Neural cell (in vitro differentiated cells): ENCODE measurements around the gene TRMT44. TPM values are rescaled to one million over a fixed set of nuclear protein-coding genes. Genes with fewer than 3 reads are reported as not detected.

Experiments used
- H2AFZ ChIP-seq: fragments of 200-600, 300-800 bp; sonication (generic), shearing (Covaris generic); 2 replicates; pipeline ENCODE4 v1.6.0; 2014; ENCODE audit warnings: low read depth, mild to moderate bottlenecking, antibody characterized with exemption, low read length, moderate library complexity
- H3F3A ChIP-seq: fragments of 200-600 bp; shearing (Covaris generic); 2 replicates; pipeline ENCODE4 v1.6.1; 2016; ENCODE audit warnings: mild to moderate bottlenecking, moderate library complexity, mixed read lengths, antibody characterized with exemption, low read length; ENCODE audit not compliant: insufficient read depth, poor library complexity, severe bottlenecking
- H3K27ac ChIP-seq: fragments of 200-600, 300-800 bp; sonication (generic), shearing (Covaris generic); 2 replicates; pipeline ENCODE4 v1.5.1; 2014; ENCODE audit warnings: mild to moderate bottlenecking, low read length, moderate library complexity
- H3K27me3 ChIP-seq: fragments of 300-800, 200-600 bp; sonication (generic), shearing (Covaris generic); 2 replicates; pipeline ENCODE4 v1.6.0; 2014; ENCODE audit warnings: mild to moderate bottlenecking, low read depth, low read length, moderate library complexity; ENCODE audit not compliant: insufficient read depth
- H3K36me3 ChIP-seq: fragments of 300-800, 200-600 bp; sonication (generic), shearing (Covaris generic); 2 replicates; pipeline ENCODE4 v1.5.1; 2014; ENCODE audit warnings: mild to moderate bottlenecking, antibody characterized with exemption, low read length, moderate library complexity; ENCODE audit not compliant: insufficient read depth
- H3K4me2 ChIP-seq: fragments of 300-800, 200-600 bp; sonication (generic), shearing (Covaris generic); 2 replicates; pipeline ENCODE4 v1.6.0; 2014; ENCODE audit warnings: mild to moderate bottlenecking, low read length
- H3K4me3 ChIP-seq: fragments of 300-800, 200-600 bp; sonication (generic), shearing (Covaris generic); 2 replicates; pipeline ENCODE4 v1.5.1; 2014; ENCODE audit warnings: mild to moderate bottlenecking, low read length, moderate library complexity
- H3K79me2 ChIP-seq: fragments of 200-600 bp; shearing (Covaris generic); replicated peaks from 2 replicates; pipeline ENCODE4 v1.6.0; 2014; ENCODE audit warnings: mild to moderate bottlenecking, low read length, moderate library complexity; ENCODE audit not compliant: insufficient read depth
- H3K9ac ChIP-seq: fragments of 300-800, 200-600 bp; sonication (generic), shearing (Covaris generic); 2 replicates; pipeline ENCODE4 v1.6.1; 2016; ENCODE audit warnings: mild to moderate bottlenecking, low read length, mixed read lengths
- H3K9me2 ChIP-seq: fragments of 200-600 bp; shearing (Covaris generic); 2 replicates; pipeline ENCODE4 v1.6.1; 2016; ENCODE audit warnings: mild to moderate bottlenecking, low read length, mixed read lengths; ENCODE audit not compliant: insufficient read depth
- H3K9me3 ChIP-seq: fragments of 200-600, 300-800 bp; sonication (generic), shearing (Covaris generic); 2 replicates; pipeline ENCODE4 v1.6.1; 2016; ENCODE audit warnings: mild to moderate bottlenecking, mixed run types, low read length, moderate library complexity, mixed read lengths
- H4K20me1 ChIP-seq: fragments of 200-600 bp; shearing (Covaris generic); 2 replicates; pipeline ENCODE4 v1.6.1; 2016; ENCODE audit warnings: mild to moderate bottlenecking, mixed run types; ENCODE audit not compliant: insufficient read depth
- CTCF ChIP-seq: fragments of 450-650 bp; IDR thresholded peaks from 2 replicates; pipeline ENCODE4 v1.5.1; 2014; ENCODE audit warnings: antibody characterized with exemption, mild to moderate bottlenecking, moderate library complexity; ENCODE audit not compliant: poor library complexity, severe bottlenecking
- EP300 ChIP-seq: fragments of 450-650 bp; conservative IDR thresholded peaks from 2 replicates; pipeline ENCODE4 v1.6.1; 2014; ENCODE audit warnings: antibody characterized with exemption, mild to moderate bottlenecking, moderate library complexity; ENCODE audit not compliant: poor library complexity, severe bottlenecking
- EZH2 ChIP-seq: fragments of 200-600, 300-800 bp; shearing (Covaris generic), sonication (generic); IDR thresholded peaks from 2 replicates; pipeline ENCODE4 v1.6.1; 2014; ENCODE audit warnings: antibody characterized with exemption, low read length, borderline replicate concordance, mild to moderate bottlenecking; ENCODE audit not compliant: insufficient read depth, poor library complexity, severe bottlenecking
- MXI1 ChIP-seq: fragments of 450-650 bp; conservative IDR thresholded peaks from 2 replicates; pipeline ENCODE4 v1.6.1; 2014; ENCODE audit warnings: antibody characterized with exemption, mild to moderate bottlenecking; ENCODE audit not compliant: poor library complexity, severe bottlenecking
- POLR2AphosphoS5 ChIP-seq: IDR thresholded peaks from 2 replicates; pipeline ENCODE4 v1.6.1; 2012
- RAD21 ChIP-seq: fragments of 450-650 bp; conservative IDR thresholded peaks from 2 replicates; pipeline ENCODE4 v1.6.1; 2014; ENCODE audit warnings: antibody characterized with exemption, mild to moderate bottlenecking, moderate library complexity
- REST ChIP-seq: IDR thresholded peaks from 2 replicates; pipeline ENCODE4 v1.6.1; 2012; ENCODE audit warnings: borderline replicate concordance
- SMC3 ChIP-seq: fragments of 450-650 bp; conservative IDR thresholded peaks from 2 replicates; pipeline ENCODE4 v1.6.1; 2014; ENCODE audit warnings: antibody characterized with exemption, mild to moderate bottlenecking, moderate library complexity; ENCODE audit not compliant: poor library complexity
- TAF1 ChIP-seq: IDR thresholded peaks from 2 replicates; pipeline ENCODE4 v1.6.1; 2012; ENCODE audit warnings: low read depth
- polyA plus RNA-seq: library from polyadenylated mRNA; depleted of rRNA; stranded (reverse); fragments of >200 nt; gene quantifications from 2 replicates; pipeline ENCODE4 v1.2.3, GENCODE V29; 2014

The TRMT44 gene
- polyA plus RNA-seq, 1 donor from 2014 or later = 20.6 TPM

GRCh38 chr4:8391972-8392371 lies 48.6 kb upstream of the TRMT44 start:
- Histone ChIP-seq H3K9me2 (no peaks in the 10 kb centered on the region), H3K9me3 (no peaks in the 10 kb centered on the region), H3K4me3 (no peak overlapping the region), H3K4me2 (no peak overlapping the region), H3K27me3 (no peaks in the 10 kb centered on the region), H2AFZ (no peak overlapping the region), H3K9ac (no peak overlapping the region), H3F3A (peaks cover 4% of the 10 kb centered on the region), H3K27ac (no peak overlapping the region), H3K36me3 (peaks cover 4% of the 10 kb centered on the region), H4K20me1 (no peaks in the 10 kb centered on the region), H3K79me2 (no peaks in the 10 kb centered on the region)
- TF ChIP-seq MXI1 = no peak
- no peak for TF ChIP-seq SMC3
- no peak for TF ChIP-seq EP300
- no peak for TF ChIP-seq EZH2
- no peak for TF ChIP-seq TAF1
- no peak for TF ChIP-seq REST
- TF ChIP-seq RAD21 = no peak
- no peak for TF ChIP-seq POLR2AphosphoS5
- no peak for TF ChIP-seq CTCF

GRCh38 chr4:8392591-8393190 lies 47.9 kb upstream of the TRMT44 start:
- no peak overlapping the region for H3K9ac ChIP-seq
- H3K9me2 ChIP-seq = no peaks in the 10 kb centered on the region
- peaks cover 4% of the 10 kb centered on the region for H3F3A ChIP-seq
- H3K79me2 ChIP-seq = no peaks in the 10 kb centered on the region
- no peaks in the 10 kb centered on the region for H4K20me1 ChIP-seq
- H3K36me3 ChIP-seq = peaks cover 4% of the 10 kb centered on the region
- H3K4me3 ChIP-seq = no peak overlapping the region
- H3K9me3 ChIP-seq = no peaks in the 10 kb centered on the region
- no peak for TF ChIP-seq POLR2AphosphoS5
- TF ChIP-seq TAF1 = no peak
- no peak for TF ChIP-seq RAD21
- TF ChIP-seq MXI1 = no peak
- no peak for TF ChIP-seq REST
- no peak for TF ChIP-seq EP300
- TF ChIP-seq CTCF = no peak
- no peak for TF ChIP-seq EZH2
- no peak for TF ChIP-seq SMC3
- no peak overlapping the region for H3K4me2 ChIP-seq
- no peaks in the 10 kb centered on the region for H3K27me3 ChIP-seq
- H2AFZ ChIP-seq = no peak overlapping the region
- no peak overlapping the region for H3K27ac ChIP-seq
